ENCODE data around the gene GGT7.
A peak's percentile ranks its signal among the peaks of the same experiment; 100 is the strongest.
"Not testable (repeated sequence)": the region's sequence is repeated elsewhere in the genome, so short reads cannot be mapped to it uniquely, and the experiment has no call there.

The GGT7 gene

DNA sequence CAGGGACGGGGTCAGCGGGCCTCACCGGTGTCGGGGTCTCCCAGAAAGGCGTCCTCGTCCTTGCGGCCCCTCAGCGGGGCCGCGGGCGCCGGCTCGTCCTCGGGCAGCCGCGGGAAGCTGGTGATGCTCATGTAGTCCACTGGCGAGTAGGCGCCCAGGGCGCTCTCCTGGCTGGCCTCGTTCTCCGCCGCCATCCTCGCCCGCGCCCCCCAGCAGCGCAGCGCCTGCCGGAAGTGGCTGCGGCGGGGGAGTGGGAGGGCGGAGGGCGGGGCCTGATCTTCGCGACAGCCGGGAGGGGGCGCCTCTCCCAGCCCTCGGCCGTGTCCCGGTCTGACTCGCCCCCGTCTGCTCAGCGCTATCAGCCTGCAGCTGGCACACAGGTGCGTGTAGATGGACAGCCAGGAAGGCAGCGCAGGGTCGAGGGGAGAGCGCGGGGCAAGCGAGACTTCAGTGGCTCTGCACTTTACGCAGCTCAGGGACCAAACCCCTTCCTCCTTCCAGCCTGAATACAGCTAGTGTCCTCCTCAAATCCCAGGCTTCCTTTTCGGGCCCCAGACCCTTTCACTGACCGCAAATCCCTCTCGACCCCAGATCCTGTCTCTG, at the start of gene GGT7:
GGT7 (minus strand) TSS at position 235 of the 603 bp plus-strand sequence; CDS start at position 194, 41 bp downstream.
- DNase-seq: peak; percentile 79

DNA sequence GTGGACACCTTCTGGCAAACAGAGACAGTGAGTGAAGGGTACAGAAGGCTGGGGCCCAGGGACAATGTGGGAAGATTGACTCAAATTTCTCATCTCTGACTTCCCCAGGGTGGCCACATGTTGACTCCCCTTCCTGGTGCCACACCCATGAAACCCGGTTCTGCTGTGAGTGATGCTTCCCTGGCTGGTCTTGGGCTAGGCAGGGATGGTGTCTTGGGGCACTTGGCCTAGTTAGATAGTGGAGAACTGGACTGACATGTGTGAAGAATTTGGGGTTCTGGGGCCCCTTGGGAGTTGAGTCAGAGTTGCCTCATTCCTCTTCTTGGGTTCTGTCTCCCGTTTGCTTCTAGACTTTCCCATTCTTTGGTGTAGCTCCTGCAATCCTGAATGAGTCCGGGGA, 48.8 kb upstream of the GGT7 start:
- DNase-seq: no peak

DNA sequence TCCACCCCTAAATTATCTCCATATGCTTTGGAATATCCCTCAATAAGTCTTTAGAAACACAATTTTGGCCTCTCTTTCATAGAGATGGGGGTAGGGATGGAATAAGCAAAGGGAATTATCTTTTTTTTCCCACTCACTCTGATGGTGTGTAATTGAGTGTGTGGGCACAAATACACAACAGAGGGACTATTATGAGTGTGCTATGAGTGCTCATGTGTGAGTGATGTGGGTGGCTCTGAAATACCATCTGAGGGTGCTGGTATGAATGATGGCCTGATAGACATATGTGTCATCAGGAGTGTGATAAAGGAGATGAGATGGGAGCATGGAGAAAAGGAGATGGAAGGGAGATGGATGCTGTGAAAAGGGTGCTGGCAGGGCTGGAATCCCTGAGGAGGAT, 47.4 kb upstream of the GGT7 start:
- no peak for DNase-seq

DNA sequence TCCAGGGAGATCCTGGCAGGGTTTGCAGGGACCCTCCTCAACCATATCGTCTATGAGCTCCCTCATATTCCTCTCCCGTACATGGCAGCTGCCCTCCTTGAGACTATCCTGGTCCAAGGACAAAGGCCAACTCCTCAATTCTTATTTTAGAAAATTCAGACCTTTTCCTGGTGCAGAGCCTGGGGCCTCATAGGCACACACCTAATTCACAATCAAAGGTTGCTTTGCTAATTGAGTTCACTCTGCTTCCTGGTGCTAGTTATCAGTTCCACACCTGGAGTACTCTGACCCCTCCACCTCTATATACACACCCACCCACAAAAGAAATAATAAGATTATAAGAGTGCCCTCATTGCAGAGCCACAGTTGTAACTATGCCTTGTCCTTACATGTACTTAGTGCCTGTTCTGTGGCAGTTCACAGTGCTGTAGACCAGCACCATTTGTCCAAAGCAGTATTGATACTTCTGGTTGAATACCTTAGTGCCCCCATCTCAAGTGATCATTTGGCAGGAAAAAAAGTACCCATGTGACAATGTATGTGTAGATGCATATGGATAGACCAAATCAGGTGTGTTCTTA, 44.2 kb upstream of the GGT7 start:
- DNase-seq: no peak

GRCh38 chr20:34915749-34916455, 43.2 kb upstream of the GGT7 start:
- no peak for DNase-seq

- DNase-seq: no peak
Observed at GRCh38 chr20:34915131-34915530, 42.5 kb upstream of the GGT7 start.

DNA sequence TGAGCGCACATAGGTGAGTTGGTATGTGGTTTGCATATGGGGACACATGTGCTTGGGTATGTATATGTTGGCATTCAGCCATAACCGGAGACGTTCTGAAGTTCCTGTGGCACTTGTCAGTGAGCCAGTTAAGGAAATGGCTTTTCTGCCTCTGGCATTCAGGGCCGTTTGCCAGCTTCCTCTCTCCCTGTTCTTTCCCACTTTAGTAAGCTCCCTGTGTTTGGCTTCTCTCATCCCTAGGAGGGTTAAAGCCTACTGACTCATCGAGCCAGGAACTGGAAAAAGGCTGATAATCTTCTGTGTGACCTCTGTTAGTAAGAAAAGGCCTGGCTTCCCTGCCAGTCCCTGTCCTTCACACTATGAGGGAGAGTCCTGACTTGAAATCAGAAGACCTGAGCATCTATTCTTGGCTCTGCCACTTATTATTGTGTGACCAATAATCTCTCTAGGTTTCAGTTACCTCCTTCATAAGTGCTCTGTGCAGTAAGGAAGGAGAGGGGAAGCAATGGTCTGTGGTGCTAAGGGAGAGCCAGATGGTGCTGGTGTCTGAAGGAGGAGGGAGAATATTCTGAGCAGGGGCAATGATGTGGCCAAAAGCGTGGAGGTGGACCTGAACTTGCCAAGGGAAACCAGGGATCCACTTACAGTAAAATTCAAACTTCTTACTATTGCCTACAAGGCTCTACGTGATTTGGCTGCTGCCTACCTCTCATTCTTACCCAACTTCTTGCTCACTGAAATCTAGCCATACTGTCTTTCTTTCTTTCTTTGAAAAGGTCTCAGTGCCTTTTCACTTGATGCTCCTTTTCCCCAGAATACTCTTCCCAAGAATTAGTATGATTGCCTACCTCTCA, 35.2 kb upstream of the GGT7 start:
- DNase-seq: peak; percentile 54

DNA sequence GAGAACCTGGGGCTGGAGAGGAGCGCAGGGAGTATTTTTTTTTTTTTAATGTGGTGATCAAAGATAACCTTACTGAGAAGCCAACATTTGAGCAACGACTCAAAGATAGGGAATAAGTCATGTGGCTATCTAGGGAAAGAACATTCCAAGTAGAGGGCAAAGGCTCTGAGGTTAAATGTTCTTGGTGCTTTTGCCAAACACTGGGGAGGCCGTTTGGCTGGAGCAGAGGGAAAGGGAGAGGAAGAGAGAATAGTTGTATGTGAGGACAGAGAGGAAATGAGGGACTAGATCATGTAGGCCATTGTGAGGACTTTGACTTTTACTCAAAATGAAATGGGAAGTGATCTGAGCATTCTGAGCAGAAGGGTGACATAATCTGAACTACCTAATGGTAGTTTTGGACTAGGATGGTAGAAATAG, 31.6 kb upstream of the GGT7 start:
- no peak for DNase-seq

GRCh38 chr20:34898731-34899130, 26.1 kb upstream of the GGT7 start:
- not testable (repeated sequence) for DNase-seq

- not testable (repeated sequence) for DNase-seq
Observed at GRCh38 chr20:34898129-34898528, 25.5 kb upstream of the GGT7 start.

- DNase-seq: no peak
Observed at GRCh38 chr20:34896086-34896621, 23.5 kb upstream of the GGT7 start.

DNA sequence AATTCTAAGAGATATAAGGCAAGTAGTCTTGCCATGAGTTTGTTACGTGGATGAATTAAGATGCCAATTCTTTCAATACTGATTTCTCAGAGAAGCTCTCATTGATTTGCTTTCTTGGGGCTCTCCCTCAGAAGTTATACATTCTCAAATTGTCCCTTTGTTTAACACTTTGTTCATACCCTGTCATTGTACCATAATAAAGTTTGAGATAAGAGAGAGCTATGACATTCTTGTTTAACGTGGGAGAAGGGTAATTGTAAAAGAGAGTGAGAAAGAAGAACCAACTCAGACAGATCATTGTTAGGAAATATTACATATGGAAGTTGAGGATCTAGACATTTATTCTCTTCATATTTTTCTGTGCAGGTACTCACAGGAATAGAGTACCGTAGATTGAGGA, 22.8 kb upstream of the GGT7 start:
- no peak for DNase-seq

DNA sequence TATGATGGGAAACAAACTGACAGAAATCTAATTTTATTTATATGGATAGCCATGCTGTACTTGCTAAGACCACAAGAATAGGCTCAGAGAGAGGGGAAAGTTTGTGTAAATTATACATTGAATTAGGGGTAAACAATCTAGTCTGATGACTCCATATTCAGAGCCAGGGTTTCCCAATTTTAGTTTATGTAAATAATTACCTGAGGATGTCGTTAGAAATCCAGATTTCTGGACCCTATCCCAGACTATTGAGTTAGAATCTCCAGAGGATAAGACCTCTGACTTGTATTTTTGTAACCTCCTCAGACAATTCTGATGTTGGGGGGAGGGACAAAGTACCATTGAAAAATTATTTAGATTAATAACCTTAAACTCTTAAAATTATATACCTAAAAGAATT, 22.1 kb upstream of the GGT7 start:
- no peak for DNase-seq

DNA sequence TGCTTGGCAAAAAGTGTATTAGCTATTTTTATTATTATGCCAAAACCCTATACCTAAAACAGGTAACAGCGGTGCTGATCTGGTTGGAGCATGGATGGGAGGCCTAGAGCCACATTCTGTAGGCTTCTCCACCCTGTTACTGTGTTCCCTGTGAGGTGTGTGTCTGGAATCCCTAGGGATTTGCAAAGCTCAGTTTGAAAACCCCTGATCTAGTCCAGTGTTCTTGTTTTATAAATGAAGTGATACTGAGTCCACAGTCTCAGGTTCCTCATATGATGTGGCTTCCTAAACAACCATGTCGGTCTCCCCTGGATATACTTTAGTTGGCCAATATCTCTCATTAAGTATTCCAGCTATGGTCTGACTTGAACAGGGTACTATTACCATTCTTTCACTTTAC, 20.0 kb upstream of the GGT7 start:
- no peak for DNase-seq

- no peak for DNase-seq
Observed at GRCh38 chr20:34891166-34892062, 18.8 kb upstream of the GGT7 start.

GRCh38 chr20:34888468-34888867, 15.8 kb upstream of the GGT7 start:
- DNase-seq: no peak

GRCh38 chr20:34887023-34887422, 14.4 kb upstream of the GGT7 start:
- DNase-seq: no peak

DNA sequence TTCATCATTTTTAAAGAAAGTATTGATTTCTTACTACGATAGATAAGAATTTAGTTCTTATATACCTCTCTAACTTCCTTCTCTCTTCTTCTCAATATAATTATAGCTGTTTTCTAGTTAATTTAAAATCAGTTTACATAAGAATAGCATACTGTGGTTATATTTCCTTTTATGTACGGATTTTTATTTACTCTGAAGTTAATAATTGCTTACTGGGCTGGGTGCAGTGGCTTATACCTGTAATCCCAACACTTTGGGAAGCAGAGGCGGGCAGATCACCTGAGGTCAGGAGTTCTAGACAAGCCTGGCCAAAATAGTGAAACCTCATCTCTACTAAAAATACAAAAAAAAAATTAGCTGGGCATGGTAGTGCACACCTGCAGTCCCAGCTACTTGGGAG, 13.5 kb upstream of the GGT7 start:
- DNase-seq: no peak

DNA sequence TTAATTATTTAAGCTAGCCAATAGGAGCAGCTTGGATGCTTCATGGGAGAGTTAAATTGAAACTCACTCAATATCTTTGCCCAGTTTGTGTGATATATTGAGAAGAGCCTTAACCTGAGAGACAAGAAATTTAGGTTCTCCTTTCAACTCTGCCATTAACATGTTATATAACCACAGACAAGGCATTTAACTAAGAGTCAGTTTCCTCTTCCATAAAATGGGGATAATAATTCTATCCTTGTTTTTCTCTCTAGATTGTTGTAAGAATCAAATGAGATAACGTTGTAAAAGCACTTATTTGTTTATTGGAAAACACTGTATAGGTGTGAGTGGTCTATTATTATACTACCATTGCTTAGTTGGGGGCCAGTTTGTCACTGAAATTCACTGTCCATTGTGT, 11.6 kb upstream of the GGT7 start:
- no peak for DNase-seq

GRCh38 chr20:34883809-34884208, 11.2 kb upstream of the GGT7 start:
- DNase-seq: no peak

DNA sequence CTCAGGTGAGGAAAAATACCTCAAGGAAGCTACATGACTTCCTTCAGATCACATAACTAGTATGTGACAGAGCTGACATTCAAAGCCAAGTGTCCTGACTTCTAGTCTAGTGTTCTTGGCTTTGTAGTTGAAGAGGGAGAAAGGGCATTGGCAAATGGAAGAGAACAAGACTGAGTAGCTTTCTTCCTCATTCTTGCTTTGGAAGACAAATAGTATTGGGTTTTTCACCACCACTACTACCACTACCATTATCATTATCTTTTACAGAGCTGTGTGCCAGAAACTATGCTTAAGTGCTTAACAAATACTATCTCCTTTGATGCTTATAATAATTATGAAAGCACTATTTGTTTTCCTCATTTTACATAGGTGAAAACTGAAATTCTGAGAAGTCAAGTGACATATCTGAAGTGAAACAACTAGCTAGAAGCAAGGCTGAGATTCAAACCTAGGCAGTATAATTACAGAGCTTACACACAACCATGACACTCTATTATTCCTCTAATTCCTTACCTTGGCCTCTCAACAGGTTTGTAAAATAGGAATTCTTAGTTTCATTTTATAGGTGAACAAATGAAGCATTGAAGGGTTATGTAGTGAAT, 10.5 kb upstream of the GGT7 start:
- DNase-seq: no peak

DNA sequence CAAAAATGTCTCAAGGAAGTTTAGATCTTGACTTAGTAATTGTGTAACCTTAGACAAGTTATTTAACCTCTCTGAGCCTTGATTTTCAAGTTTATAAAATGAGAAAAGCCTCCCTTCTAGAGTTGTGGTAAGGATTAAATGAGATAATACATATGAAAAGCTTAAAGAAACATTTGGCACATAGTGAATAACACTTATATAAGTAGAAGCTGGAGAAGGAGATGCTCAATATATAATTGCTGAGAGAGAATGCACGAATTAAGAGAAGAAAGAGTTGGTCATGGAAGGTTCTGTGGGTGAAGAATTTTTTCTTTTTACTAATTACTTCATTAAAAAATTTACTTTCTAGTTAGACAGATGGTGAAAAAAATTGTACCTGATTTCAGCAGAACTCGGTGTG, 9.0 kb upstream of the GGT7 start:
- no peak for DNase-seq
